GM23338 (cell line): ENCODE results near the gene EPHA3.

Experiments used
- CREB1 ChIP-seq: fragments of 250-450 bp; sonication (Bioruptor Pico); IDR thresholded peaks from 2 replicates; pipeline ENCODE4 v1.5.0; 2020; ENCODE audit warnings: low read depth, mild to moderate bottlenecking, moderate library complexity
- CTCF ChIP-seq, 2 experiments: fragments of 200-600 bp in 1 of 2; sonication (generic) in 1 of 2; conservative IDR thresholded peaks; 2 replicates each; pipeline versions ENCODE4 v1.5.1 to v1.6.1; 2016 to 2017; ENCODE audit warnings: antibody characterized with exemption in 2 of 2, low read depth in 2 of 2, mild to moderate bottlenecking in 2 of 2, moderate library complexity in 1 of 2
- EZH2 ChIP-seq: fragments of 200-600 bp; sonication (generic); IDR thresholded peaks from one replicate; pipeline ENCODE4 v1.8.0; 2017; ENCODE audit warnings: antibody characterized with exemption, mild to moderate bottlenecking, low read depth; ENCODE audit not compliant: unreplicated experiment
- EZH2phosphoT487 ChIP-seq: fragments of 200-600 bp; sonication (generic); IDR thresholded peaks from one replicate; pipeline ENCODE4 v1.8.1; 2018; ENCODE audit warnings: antibody characterized with exemption; ENCODE audit not compliant: unreplicated experiment
- JUNB ChIP-seq: IDR thresholded peaks from one replicate; pipeline ENCODE4 v1.6.1; 2016; ENCODE audit warnings: antibody characterized with exemption; ENCODE audit not compliant: unreplicated experiment
- NANOG ChIP-seq: IDR thresholded peaks from 2 replicates; pipeline ENCODE4 v1.6.1; 2016; ENCODE audit warnings: antibody characterized with exemption, borderline replicate concordance
- POLR2AphosphoS5 ChIP-seq: IDR thresholded peaks from 2 replicates; pipeline ENCODE4 v1.6.1; 2016; ENCODE audit warnings: antibody characterized with exemption, low read depth
- REST ChIP-seq: IDR thresholded peaks from one replicate; pipeline ENCODE4 v1.6.1; 2018; ENCODE audit warnings: antibody characterized with exemption; ENCODE audit not compliant: unreplicated experiment
- STAT1 ChIP-seq: IDR thresholded peaks from one replicate; pipeline ENCODE4 v1.6.1; 2016; ENCODE audit warnings: antibody characterized with exemption; ENCODE audit not compliant: unreplicated experiment
- ZNF114 ChIP-seq: fragments of 250-450 bp; sonication (Bioruptor Pico); IDR thresholded peaks from 2 replicates; pipeline ENCODE4 v1.5.0; 2020; ENCODE audit warnings: mild to moderate bottlenecking, moderate library complexity
- ZNF331 ChIP-seq: fragments of 250-450 bp; sonication (Bioruptor Pico); IDR thresholded peaks from 2 replicates; pipeline ENCODE4 v1.5.0; 2020; ENCODE audit warnings: low read depth, mild to moderate bottlenecking, moderate library complexity
- ZNF462 ChIP-seq: fragments of 250-450 bp; sonication (Bioruptor Pico); IDR thresholded peaks from 2 replicates; pipeline ENCODE4 v1.5.0; 2020; ENCODE audit warnings: mild to moderate bottlenecking, moderate library complexity
- TF ChIP-seq, protein P1 (sequence below): IDR thresholded peaks from 2 replicates; pipeline ENCODE4 v1.6.1; 2016; ENCODE audit warnings: antibody characterized with exemption

DNA sequence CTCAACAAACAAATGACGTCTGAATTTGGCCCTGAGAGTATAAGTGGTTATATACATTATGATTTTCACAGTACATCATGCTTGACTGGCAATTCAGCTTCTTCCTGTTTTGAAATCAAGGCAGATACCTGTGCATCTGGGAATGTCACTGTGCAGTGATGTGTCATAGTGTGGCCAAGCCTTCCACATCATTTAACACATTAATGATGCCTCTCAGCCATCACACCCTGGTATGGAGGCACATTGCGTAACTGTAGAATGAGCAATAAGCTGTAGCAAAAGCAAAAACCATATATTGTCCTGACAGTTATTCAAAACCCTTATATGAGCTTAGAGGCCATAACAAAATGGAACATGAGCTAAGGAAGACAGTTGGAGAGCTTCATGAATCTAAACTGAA, 246.0 kb downstream of the EPHA3 start:
- no peak for TF ChIP-seq EZH2phosphoT487
- TF ChIP-seq, protein P1, sequence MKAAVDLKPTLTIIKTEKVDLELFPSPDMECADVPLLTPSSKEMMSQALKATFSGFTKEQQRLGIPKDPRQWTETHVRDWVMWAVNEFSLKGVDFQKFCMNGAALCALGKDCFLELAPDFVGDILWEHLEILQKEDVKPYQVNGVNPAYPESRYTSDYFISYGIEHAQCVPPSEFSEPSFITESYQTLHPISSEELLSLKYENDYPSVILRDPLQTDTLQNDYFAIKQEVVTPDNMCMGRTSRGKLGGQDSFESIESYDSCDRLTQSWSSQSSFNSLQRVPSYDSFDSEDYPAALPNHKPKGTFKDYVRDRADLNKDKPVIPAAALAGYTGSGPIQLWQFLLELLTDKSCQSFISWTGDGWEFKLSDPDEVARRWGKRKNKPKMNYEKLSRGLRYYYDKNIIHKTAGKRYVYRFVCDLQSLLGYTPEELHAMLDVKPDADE: no peak
- TF ChIP-seq NANOG: no peak
- TF ChIP-seq CTCF (conservative IDR thresholded peaks at IDR 0.05; ENCODE audit: low read depth in 2 of 2): no peak
- no peak for TF ChIP-seq POLR2AphosphoS5
- no peak for TF ChIP-seq EZH2
- TF ChIP-seq REST: no peak
- no peak for TF ChIP-seq CREB1
- TF ChIP-seq JUNB: no peak
- TF ChIP-seq STAT1: no peak
- TF ChIP-seq ZNF331 (CRISPR knock-in tag): no peak
- no peak for TF ChIP-seq ZNF462 (CRISPR knock-in tag)
- no peak for TF ChIP-seq ZNF114
